NCI-H187 treated with DMSO at 0.1 percent for 48 hours (cell line): ENCODE results near the gene CMSS1.
"Not testable (repeated sequence)": the region's sequence is repeated elsewhere in the genome, so short reads cannot be mapped to it uniquely, and the experiment has no call there.

Experiments used
- DNase-seq: peaks from one replicate; lab custom pipeline; 2025; lab: John Stamatoyannopoulos, UW

CMSS1 gene

DNA sequence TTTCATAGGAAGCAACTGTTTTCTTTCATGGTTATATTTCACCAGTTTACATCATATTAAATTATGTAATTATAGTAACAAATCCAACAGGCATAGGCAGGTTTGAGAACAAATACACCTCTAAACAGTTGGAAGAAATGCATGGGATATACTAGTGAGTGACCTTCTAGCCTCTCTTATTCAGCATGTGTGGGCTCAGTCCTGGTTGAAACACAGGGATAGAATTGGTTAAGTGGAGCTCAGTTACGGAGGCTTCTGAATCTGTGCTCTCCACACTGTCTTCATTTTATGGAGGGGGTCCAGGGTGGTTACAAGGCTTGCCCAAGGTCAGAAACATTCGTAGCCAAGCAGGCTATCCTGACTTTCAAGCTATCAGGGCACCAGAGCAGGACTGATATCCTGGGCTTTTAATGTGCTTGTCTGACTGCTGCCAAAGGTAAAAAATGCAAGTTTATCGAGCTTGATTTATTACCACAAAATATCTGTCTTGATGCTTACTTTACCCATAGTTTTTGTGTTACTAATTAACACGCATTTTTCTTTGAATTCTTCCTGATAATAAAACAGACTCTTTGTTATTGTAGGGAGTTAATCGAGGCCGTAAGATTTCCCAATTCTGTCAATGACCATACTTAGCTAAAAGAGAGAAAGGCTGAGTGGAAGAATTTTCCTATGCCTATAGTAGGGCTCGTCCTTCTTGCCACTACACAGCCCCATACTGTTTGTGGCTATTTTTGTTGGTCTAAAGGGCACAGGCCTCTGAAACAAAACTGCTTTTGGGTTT lies 207.1 kb downstream of the CMSS1 start:
- no peak for DNase-seq

DNA sequence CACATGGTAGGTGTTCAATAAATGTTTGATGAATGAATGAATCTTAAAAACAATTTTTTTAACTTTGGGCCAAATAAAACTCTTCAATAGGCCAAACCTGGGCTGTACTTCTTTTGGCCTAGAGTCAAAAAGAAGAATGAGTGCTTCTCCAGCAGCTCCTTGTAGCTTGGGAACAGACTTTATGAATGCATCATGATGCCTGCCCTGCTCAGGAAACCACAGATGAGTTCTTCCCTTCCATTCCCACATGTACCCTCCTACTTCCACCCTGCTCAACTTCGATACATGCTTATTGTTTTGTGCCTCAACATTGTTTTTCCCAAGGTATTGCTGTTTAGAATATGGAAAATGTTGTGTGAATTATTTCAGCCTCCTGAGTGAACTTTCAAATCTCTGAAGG lies 209.7 kb downstream of the CMSS1 start:
- no peak for DNase-seq

DNA sequence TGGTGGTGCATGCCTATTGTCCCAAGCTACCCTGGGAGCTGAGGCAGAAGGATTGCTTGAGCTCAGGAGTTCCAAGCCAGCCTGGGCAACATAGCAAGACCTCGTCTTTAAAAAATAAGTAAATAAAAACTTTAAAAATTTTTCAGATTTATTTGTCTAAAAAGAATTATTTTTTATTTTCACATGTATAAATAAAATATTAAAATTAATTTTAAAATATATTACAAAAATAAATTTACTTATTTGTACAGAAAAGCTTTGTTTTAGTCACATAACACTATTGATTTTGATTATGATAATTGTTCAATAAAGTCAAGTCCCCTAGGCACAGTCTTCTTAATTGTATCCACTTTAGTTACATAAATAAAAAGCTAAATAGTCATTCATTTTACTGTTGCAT lies 211.4 kb downstream of the CMSS1 start:
- no peak for DNase-seq

DNA sequence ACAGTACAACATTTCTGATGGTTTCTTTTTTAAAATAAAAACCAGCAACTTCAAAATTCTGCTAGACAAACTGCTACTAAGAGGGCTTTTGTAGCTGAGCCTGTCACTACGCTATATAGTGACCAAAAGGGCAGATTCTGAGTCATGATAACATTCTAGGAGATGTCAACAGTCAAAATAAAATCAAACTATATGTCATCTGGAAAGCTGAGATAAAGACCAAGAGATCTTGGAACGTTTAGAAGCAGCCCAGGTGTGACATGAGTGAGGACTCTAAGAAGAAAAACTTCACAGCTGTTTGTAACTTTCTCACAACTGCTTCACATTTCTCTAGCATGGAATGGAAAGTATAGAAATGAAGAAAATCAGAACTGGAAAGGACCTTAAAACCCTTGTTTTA lies 212.0 kb downstream of the CMSS1 start:
- DNase-seq = no peak

DNA sequence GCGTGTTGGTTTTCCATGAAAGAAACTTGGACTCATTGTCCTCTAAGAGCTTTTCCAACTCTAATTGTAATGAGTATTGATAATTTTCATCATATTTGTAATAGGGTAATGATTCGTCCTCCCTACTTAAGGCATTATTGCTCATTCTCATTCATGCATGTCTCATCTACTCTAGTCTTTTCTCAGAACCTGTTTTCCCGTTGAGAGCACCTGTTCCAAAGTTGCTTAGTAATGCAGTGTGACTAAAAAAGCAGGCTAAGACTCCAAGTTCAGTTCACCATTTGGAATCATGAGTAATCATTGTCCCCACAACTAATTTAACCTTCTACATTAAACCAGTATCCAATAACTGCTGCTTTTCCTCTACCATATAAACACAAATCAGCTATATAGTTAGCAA lies 212.7 kb downstream of the CMSS1 start:
- DNase-seq = no peak

DNA sequence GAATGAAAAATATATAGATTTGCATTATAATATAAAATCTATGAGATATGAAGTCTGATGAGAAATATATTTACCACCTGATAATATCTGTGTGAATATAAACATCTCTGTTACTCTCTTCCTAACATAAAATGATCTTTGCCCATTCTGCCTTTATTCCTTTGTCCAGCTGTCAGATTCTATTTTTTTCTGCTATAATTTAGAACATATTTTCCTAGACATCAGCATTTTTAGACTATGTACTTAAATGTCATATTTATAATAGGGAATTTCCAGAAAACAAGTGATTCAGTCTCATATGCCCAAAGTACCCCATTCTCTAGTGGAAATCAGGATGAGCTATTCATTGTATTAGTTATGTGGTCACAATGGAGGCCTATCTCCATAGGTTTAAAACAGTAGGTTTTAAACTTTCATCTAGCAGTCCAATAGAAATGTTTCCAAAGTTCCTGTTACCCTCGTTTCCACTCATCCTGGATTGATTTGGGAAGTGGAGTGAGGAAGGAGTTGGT lies 213.3 kb downstream of the CMSS1 start:
- no peak for DNase-seq

DNA sequence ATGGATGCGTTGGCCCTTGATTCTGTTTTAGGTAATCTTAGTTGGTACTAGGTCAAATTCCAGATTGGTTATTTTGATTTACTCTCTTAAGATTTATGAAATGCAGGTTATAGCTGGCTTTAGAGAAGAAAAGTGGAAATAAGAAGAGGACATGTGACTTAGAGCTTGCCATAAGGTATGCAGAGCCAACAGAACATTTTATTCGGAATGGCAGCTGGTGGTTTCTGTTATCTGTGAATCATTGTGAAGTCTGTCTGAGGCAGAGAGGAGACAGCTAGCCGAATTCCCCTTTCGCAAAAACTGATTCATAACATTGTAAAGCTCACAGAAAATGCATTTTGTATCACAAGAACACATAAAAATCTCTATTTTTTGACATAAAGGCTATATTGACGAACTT lies 214.6 kb downstream of the CMSS1 start:
- DNase-seq = no peak

DNA sequence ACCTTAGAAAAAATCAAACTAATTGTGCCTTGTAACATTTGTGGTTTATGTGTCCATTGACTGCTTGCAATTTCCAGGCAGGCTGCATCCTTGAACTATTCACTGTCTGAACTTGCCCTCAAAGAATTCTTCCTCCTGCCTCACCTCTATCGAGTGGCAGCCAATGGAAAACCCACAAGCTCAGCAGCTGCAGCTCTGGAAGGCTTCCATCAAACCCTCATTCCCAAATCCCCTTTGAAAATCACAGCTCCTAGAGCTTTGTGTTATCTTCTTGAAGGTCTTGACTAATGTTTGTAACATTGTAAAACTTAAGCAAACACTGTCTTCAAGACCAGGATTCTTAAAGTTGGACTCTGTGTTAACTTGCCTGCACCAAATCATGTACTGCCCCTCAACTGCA lies 215.5 kb downstream of the CMSS1 start:
- no peak for DNase-seq

DNA sequence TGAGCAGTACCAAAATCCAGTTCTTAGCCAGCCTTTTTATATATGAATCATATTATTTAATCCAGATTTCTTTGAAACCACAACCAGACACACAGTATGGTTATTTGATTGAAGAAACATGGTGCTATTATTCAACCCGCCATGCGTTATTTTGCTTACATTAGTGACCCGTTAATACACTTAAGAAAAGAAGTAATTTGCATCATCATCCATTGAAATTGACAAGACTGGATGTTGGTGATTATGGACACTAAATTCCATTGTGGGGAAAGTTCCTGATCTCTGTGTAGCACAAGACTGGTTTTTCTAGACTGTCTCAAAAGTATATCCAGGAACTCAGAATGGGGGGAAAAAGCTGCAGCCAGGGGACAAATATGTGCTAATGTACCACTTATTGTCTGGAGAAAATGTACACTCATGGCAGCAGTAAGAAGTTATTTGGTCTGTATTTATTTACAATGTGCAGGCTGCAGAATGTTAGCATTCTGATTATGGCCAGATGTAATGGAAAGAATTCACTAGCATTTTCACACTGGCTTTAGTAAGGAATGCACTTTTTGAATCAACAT lies 216.3 kb downstream of the CMSS1 start:
- no peak for DNase-seq

DNA sequence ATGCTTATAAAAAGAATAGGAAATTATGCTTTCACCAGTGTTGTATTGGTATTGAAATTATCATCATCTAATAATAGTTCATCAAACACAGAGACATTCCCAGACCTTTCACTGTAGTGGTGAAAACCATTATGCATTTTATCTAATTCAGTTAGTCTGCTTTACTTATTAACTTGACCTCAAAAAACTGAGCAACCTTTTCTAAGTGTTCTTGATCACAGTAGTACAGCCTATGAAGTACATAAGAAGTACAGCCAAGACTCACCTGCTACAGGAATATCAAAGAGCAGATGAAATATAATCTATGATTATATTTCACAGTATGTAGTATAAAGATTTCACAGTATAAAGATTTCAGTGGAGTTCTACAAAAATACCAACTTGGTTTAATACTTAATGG lies 221.4 kb downstream of the CMSS1 start:
- DNase-seq = no peak

DNA sequence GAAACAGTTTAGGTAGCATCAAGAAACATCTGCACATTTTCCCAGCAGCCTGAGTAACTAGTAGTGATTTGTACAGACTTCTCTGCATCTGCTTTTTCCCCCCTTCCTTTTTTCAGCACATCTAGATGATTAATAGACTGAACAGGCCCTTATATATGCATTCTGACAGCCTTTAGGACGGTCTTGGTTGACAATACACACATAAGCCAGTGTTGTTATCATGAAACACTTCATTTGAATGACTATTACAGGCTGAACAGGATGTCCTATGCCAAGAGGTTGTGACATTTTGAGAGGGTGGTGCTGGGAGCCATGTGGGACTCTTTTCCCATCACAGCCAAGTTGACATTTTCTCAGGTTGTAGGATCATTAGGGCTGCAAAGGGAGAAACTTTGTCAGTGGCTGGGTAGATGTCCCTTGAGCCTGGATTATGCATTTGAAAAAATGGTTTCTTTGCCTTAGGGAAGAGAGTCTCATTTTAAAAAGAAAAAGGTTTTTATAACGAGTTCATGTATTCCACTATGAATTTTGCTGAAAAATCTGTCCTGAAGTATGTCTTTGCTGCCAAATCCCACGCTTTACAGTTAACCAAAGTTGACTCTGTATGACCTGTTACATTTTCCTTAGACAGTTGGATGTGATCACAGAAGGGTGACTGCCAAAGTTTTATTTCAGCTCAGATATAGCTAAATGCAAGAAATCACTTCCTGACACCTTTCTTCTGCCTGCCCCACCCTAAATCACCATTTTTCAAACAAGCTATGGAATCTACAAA lies 223.0 kb downstream of the CMSS1 start:
- DNase-seq = no peak

DNA sequence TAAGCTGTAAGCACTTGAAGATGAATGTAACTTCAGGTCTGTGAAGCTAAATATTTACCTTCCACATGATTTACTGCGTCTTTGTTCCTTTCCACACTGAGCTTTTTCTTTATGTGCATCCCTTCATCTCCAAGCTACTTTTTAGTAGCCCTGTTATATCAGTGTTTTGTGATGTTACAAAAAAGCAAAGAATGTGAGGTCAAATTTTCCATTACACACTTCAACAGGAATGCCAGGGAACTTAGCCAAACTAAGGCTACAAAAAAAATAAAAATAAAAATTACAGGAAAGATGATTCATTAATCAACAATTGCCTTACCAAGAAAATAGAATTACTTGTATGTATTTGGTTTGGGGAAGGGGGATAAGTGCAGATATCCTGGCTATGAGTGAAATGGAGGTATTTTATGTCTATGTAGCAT lies 223.7 kb downstream of the CMSS1 start:
- no peak for DNase-seq

DNA sequence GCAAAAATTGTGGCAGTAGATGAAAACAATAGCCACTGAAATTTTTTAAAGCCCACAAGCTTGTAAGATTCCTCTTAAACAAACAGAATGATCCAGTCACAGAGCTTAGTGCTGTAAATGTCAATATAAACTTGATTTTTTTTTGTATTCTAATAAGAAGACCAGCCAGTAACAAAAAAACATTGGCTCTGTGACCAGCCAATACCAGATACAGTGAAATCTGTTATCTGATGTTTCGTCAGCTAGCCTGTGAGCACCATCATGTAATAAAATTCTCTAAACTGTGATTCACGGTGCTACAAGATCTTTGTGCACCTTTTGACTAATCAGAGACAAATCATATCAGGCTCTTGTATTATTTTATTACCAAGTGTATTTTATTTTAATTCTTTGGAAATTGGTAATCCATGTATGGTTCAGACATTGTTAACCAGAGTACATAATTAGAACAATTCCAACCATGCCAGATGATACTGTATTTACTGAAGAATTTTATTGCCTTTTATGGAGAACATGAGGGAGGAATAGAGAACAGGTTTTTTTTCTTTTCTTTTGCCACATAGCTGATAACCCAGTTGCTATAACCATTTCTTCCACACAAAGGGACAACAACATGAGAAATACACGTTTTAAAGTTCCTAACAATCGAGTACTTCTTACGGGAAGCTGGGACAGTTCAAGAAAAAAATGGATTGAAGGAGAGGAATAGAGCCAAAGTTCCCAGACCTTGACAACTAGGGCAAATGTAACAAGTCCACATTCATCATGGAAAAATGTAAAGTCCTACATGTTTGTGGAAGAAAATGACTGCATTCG lies 224.7 kb downstream of the CMSS1 start:
- DNase-seq = no peak

DNA sequence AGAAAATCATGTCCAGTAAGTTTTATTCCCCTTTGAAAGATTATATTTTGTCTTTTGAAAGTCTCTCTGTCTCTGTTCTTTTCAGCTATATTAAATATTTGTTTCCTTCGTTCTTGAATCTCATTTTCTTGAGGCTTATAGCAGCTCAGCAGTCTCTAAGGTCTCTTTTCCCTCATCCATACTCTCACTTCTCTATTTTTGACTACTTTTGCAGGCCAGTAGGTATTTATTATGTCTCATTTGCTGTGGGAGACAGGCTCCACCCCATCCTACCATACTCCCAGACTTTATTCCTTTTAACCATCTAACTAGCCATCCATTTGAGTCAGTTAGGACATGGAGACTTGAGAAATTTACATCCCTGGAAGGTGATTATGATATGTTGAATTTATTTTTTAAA lies 225.6 kb downstream of the CMSS1 start:
- no peak for DNase-seq

DNA sequence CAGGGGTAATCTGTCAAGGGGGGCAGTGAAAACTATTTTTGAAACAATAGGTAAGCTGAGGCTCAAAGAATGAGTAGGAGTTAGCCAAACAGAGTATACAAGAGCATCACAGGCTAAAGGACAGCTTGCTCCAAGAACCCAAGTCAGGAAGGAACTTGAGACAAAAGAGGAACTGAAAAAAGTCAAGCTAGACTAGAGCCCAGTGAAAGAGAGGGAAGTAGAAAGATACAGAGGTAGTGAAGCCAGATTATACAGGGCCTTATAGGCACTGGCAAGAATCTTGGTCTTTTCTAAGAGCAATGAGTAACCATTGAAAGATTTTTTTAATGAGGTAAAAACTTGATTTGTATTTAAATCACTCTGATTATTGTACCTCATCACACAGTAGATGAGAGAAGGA lies 226.7 kb downstream of the CMSS1 start:
- DNase-seq = no peak

DNA sequence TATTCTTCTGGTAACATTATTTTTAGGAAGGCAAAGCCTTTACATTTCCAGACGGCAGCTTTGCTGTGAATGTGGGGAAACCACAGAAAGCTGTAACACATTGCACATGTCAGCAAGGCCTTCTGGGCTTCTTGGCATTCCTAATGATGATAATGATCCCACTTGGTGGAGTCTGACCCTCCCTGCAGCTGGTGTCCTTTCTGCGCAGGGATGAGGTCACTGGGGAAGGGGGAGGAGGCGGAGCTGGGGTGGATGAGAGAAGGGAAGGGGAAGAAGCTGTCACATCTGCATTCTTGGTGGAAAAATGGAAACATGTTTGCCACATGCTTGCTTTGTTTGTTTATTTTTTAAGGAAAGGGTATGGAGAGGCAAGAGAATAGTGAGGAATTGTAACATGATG lies 228.0 kb downstream of the CMSS1 start:
- DNase-seq = no peak

DNA sequence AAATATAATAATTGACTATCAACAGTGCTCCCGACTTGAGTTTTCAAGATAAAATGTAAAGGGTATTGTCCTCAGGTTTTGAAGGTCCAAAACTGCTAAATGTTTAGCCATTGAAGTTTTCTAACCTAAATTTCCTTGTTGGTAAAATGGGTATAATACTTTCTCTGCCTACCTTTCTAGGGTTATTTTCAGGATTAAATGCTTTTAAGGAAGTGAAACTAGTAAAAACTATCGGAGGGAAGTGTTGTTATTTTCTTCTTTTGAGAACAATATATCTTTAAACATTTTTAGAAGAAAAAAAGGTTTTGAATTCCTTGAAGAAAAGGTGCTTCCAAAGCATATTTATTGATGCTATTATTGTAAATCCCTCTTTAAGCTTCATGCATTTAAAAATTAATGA lies 229.3 kb downstream of the CMSS1 start:
- DNase-seq = no peak

DNA sequence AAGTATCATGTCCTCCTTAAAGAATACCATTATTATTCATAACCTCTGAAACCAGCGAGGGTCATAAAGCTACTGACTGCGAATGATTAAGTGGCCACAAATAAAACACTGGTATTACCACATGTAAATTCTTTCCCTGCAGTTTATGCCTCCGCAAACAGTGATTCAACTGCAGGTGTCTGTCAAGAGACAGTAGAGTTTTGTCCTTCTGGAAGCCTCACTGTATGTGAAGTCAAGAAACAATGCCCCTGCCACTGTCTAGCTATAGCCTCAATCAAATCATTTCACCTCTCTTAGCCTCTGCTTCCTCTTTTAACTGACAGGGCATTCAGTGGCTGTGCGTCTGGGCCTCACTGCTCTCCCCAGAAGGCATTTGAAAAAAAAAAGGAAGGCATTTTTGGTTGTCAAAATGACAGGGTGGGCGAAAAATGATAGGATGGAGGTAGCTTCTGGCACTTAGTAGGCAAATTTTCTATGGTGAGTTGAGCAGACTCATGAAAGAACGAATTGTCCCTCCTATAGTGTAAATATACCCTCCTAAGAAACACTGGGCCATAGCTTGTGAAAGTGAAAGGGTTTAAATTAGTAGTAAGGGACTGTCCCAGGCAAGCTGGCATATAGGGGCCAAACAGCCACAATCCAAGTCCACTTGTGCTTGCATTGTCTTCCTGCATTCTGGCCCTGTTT lies 229.9 kb downstream of the CMSS1 start:
- no peak for DNase-seq

DNA sequence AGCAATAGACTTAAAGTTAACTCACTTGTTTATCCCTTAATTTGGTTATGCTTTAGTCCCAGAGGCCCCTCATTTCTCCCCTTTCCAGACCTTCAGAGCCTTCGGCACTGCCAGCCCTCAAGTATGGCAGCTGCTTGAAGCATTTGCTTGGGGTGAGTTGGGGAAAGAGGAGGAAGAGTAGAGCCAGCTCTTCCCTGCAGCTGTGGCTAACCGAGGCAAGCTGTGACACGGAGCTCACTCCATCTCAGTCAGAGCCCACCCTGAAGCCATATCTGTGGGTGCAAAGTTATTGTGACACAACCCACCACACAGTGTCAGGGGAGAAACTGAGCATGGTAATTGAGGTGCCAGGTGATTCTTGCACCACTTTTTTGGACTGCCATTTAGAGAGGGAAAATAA lies 230.6 kb downstream of the CMSS1 start:
- no peak for DNase-seq

DNA sequence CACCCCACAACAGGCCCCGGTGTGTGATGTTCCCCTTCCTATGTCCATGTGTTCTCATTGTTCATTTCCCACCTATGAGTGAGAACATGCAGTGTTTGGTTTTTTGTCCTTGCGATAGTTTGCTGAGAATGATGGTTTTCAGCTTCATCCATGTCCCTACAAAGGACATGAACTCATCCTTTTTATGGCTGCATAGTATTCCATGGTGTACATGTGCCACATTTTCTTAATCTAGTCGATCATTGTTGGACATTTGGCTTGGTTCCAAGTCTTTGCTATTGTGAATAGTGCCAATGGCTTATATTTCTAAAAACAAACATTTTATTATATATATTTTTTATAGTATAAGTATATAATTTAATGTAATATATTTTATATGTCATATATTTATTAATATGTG lies 233.9 kb downstream of the CMSS1 start:
- not testable (repeated sequence) for DNase-seq

DNA sequence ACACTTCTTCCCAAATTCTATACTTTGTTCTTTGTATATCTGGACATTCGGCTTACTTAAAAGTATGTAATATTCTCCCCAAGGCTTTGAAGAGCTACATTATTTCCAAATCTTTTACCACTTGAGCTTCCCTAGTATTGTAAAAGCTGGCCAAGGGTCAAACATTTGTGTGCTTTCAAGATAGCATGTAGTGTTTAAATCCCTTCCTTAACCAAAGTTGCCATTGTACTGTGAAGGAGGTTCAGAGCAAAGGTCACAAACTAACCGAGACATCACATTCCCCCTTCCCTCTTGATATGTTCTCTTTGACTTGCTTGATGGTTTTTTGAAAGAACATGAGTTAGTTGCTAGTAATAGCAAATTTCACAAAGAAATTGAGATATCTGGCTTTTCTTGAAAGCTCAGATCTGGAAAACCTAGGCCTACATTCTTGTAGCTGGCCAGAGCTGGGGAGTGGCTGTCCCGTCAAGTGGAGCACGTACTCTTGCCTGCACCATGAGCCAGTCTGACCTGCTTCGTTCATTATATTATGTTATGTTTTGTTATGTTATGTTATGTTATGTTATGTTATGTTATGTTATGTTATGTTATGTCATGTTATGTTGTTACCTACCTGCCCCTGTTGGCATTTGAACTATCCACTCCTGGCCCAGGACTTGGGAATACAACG lies 236.4 kb downstream of the CMSS1 start:
- no peak for DNase-seq
